Sigmoid colon (tissue), 4 donors: ENCODE measurements around the gene DRAXIN.

ENCODE experiments used
- CTCF ChIP-seq, 4 experiments: fragments of 450-650 bp in 3 of 4; fragments of 200-600 bp in 1 of 4; IDR thresholded peaks; one replicate each; pipeline ENCODE4 v1.5.1; 2016 to 2019; ENCODE audit warnings: antibody characterized with exemption in 4 of 4, mild to moderate bottlenecking in 3 of 4, moderate library complexity in 2 of 4
- EP300 ChIP-seq, 4 donors: sonication (generic); formaldehyde crosslinking; IDR thresholded peaks; one replicate each; pipeline ENCODE4 v1.6.1; 2017; ENCODE audit warnings: antibody characterized with exemption in 4 of 4

DNA sequence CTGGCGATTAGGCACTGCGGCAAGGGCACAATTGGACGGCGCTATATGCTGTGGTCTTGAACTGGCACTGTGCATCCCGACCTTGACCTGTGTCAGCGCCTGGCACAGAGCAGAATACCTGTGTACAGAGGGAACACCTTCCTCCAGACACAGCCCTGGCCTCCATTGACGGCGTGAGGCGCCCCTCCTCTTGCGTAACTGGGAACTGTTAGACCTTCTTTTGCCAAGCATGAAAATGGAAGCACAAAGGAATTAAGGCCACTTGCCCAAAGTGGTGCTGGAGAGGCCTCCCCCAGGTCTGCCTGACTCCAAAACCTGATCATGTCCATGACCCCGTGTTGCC lies 37.6 kb downstream of the DRAXIN start:
- TF ChIP-seq CTCF (IDR thresholded peaks at IDR 0.05) (no peak), EP300 (IDR thresholded peaks at IDR 0.05) (no peak)
